NCI-H510A (cell line): ENCODE results near the gene NRN1L.
A peak's percentile ranks its signal among the peaks of the same experiment; 100 is the strongest.

ENCODE experiments used
- DNase-seq: peaks from one replicate; lab custom pipeline; 2025; lab: John Stamatoyannopoulos, UW

NRN1L gene

DNA sequence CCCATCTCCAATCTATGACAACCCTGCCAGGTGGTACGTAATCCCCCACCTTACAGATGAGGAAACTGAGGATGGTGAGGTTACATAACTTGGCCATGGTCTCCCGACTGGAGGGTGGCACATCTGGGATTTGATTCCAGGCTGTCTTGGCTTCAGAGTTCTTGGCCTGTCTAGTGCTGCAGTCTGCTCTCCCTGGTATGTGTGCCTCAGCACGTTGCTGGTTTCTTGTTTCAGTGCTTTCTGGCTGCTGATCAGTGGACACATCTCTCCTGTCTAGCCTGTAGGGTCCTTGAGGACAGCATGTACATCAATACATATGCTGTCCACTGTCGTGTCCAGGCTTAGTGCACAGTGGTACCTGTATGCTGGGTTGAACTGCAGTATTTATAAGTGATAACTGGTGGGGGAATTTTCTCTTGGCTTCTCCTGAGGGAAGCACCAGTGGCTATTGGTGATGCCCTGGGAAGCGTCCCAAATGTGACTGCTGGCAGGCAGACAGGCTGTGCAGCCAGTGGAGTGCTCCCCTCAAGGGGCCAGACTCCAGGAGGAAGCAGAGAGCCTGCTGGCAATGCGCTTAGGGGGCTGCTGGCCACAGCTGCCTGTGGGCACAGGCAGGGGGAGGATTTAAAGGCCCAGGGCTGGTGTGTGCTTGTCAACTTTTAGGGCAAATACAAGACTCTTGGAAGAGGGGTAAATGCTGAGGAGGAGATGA lies 32.6 kb downstream of the NRN1L start:
- no peak for DNase-seq

DNA sequence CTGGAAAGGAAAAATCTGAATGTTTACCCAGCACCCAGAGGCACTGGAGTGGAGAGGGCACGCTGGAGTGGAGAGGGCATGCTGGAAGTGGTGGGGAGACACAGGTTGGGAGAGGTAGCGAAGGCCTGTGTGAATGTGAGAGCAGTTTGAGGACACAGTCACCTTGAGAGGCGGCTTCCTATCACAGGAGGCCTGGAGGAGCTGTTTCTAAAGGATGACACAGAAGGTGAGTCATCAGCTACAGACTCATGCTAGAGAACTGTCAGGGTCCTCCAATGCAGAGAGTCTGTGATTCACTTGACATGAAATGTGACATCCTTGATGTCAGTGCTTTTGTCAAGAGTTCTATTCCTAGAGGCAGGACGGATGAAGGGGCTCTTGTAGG lies 33.2 kb downstream of the NRN1L start:
- no peak for DNase-seq

DNA sequence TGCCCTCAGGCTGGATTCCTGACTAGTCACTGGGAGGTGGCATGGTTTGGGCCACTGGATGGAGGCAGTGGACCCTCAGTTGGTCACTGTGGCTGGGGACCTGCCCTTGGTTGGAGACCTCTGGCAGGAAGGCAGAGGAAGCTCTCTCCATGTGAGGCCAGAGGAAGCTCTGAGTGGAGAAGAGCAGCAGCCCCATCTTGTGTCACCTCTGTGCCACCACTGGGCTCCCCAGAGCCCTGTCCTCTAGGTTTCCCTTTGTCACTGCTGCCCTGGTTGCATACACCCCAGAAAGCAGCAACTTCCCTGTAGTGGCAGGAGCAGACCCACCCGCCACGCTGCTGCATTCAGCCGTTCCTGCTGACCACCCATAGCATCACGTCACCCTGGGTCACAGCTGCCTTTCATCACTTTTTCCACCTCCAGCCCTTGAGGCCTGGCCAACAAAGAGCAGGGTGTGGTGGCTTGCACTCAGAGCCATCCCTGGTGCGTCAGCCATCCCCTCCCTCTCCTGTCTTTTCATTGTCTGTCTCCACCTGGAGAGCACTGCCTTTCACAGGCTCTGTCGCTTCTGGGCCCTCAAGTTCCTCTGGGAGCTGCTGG lies 35.0 kb downstream of the NRN1L start:
- DNase-seq: no peak

DNA sequence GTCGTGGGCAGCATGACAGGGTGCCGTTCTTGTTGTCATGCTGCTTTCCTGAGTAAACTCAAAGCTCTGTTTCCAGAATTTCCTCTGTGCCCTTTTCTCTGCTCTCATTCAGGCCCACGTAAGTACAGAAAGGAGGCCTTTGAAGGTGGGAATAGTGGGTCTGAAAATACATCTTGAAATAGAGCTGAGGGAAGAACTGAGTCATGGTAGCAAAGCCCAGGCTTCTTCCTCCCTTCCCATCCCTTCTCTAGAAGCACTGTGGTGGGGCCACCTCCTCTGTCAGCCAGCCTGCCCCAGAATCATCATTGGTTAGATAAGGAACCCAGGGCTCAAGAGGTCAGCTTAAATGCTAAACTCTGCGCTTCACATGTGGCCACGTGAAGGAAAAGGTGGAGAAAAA lies 37.5 kb downstream of the NRN1L start:
- DNase-seq: no peak

DNA sequence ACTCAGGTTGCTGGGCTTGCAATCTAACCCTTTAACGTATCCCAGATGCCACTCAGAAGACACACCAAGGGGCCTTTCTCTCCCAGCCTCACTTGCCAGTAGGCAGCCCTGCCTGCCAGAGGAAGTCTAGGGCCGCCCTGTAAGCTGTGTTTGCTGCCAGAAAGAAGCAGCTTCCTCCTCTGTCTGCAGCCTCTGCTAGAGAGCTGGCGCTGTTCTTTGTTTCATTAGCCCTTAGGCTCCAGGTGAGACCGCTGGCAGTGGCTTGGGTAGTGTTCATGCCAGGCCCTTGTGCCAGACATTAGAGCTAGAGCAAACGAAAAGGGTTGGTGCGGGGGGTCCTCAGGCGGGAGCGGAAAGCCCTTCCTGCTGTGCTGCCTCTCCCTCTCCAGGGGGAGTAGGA lies 38.1 kb downstream of the NRN1L start:
- DNase-seq: no peak

DNA sequence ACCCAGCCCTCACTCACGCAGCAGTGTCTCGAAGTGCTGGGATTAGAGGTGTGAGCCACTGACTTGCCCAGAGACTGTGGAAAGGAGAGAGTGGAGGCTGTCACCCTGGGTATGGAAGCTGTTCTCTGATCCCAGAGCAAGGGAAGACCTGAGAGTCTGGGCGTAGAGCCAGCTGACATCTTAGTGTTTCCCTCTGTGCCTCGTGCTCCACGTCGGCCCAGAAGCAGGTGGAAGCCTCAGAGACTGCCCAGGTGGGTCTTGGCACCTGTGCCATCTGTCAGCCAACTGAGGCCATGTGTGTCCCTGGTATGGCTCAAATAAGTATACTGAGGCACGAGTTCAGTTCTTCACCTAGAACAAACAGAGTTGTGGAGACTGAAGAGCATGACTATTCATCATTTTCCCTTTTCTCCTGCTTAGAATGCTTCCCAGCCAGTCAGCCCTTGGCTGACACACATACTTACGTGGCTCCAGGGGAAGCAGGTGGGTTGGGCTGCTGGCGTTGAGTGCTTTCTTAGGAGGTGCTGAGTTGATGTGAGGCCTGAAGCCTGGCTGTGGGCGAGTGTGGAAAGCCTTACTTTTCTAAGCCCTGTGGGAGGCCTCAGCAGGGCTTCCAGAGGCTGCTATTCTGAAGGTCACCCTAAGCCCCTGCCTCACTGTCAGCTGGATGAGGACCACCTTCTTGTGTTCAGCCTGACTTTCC lies 38.9 kb downstream of the NRN1L start:
- no peak for DNase-seq

DNA sequence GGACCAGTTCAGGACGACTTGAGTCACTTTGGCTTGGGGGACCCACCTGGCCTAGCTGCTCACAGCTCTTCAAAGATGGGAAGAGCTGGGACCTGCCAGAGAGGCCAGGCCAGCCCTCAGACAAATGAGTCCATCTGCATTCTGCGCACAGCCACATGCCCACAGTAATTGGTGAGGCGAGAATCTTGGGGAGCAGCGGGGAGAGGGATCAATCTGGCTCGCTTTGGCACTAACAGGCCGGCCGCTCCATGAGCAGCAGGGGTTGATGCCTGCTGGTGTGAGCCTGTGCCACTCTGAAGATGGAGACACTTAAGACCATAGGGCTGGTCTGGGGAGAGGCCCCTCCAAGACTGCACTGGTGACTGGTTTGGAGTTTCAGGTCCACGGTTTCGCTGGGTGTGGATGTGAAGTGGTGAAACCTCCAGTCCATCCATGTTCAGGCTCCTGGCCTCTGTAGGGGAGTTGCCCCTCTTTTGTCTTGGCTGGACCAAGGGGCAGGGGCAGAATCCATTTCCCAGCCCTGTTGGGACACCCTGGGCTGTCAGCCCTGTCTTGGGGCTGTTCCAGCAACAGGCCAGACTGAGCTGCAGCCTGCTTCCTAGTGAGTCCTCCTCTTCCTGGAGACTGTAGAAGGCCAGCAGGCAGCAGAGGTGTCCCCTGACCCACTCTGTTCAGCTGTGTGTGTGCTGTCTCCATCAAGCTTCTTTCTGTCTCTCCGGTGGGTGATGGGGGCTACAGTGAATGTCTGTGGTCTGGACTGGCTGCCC lies 39.6 kb downstream of the NRN1L start:
- no peak for DNase-seq

DNA sequence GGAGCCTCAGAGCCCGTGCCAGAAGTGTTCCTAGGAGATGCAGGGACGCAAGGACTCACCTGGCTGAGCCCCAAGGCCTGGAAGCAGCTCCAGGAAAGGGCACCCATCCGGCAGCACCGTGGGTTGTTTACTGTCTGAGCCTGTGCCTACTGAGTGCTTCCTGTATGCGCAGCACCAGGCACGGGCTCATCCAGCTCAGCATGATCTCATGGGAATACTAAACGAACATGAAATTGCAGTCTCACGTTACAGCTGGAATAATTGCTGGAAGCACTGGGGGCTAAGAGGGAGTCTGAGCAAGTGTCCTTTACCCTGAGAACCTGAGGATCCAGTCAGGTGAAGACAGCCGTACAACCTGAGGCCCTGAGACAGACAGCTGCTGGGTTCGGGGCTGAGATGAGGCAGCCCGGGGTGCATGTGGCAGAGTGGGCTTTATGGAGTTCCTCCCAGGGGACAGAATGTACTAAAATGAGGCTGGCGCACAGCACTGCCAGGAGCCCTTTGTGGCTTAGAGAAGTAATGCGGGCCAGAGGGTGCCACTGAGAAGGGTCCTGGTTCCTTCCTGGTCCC lies 41.6 kb downstream of the NRN1L start:
- DNase-seq: peak; percentile 75

DNA sequence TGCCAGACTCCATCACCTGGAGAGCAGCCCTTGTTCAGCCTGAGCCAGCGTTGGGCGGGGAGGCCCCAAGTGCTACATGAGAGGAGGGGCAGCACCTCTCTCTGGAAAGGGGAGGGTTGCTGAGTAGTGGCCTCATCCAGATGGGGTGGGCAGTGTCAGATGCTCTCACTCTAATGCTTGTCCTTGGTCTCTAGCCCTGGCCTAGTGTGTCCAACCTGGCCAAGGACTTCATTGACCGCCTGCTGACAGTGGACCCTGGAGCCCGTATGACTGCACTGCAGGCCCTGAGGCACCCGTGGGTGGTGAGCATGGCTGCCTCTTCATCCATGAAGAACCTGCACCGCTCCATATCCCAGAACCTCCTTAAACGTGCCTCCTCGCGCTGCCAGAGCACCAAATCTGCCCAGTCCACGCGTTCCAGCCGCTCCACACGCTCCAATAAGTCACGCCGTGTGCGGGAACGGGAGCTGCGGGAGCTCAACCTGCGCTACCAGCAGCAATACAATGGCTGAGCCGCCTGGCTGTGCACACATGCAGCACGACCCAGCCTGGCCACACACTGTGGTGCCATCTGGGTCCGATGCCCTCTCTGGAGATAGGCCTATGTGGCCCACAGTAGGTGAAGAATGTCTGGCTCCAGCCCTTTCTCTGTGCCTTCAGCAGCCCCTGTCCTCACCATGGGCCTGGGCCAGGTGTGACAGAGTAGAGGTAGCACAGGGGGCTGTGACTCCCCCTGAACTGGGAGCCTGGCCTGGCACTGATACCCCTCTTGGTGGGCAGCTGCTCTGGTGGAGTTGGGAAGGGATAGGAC lies 42.7 kb downstream of the NRN1L start:
- DNase-seq: no peak

DNA sequence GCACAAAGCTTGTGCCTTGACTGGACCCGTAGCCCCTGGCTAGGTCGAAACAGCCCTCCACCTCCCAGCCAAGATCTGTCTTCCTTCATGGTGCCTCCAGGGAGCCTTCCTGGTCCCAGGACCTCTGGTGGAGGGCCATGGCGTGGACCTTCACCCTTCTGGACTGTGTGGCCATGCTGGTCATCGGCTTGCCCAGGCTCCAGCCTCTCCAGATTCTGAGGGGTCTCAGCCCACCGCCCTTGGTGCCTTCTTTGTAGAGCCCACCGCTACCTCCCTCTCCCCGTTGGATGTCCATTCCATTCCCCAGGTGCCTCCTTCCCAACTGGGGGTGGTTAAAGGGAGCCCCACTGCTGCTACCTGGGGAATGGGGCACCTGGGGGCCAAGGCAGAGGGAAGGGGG lies 43.5 kb downstream of the NRN1L start:
- DNase-seq: no peak

DNA sequence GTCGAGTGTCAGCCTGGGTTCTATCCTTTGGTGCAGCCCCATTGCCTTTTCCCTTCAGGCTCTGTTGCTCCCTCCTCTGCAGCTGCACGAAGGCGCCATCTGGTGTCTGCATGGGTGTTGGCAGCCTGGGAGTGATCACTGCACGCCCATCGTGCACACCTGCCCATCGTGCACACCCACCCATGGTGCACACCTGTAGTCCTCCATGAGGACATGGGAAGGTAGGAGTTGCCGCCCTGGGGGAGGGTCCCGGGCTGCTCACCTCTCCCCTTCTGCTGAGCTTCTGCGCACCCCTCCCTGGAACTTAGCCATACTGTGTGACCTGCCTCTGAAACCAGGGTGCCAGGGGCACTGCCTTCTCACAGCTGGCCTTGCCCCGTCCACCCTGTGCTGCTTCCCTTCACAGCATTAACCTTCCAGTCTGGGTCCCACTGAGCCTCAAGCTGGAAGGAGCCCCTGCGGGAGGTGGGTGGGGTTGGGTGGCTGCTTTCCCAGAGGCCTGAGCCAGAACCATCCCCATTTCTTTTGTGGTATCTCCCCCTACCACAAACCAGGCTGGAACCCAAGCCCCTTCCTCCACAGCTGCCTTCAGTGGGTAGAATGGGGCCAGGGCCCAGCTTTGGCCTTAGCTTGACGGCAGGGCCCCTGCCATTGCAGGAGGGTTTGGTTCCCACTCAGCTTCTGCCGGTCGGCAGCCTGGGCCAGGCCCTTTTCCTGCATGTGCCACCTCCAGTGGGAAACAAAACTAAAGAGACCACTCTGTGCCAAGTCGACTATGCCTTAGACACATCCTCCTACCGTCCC lies 44.1 kb downstream of the NRN1L start:
- DNase-seq: peak; percentile 50

DNA sequence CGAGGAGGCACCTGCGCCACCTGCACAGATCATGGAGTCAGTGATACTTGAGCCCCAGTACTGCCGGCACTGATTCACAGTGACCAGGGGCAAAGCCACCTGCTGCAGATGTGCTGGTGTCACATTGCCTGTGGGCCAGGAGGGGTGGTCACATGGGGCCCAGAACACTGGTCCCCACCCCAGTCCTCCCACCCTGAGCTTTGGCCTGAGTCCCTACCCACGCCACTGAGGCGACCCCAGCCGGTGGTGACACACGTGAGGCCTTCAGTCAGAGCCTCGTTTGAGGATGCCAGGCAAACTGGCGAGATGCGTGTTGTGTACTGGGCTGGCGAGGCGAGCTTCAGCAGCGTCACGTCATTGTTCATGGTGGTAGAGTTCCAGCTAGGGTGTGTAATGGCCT lies 45.5 kb downstream of the NRN1L start:
- DNase-seq: no peak

DNA sequence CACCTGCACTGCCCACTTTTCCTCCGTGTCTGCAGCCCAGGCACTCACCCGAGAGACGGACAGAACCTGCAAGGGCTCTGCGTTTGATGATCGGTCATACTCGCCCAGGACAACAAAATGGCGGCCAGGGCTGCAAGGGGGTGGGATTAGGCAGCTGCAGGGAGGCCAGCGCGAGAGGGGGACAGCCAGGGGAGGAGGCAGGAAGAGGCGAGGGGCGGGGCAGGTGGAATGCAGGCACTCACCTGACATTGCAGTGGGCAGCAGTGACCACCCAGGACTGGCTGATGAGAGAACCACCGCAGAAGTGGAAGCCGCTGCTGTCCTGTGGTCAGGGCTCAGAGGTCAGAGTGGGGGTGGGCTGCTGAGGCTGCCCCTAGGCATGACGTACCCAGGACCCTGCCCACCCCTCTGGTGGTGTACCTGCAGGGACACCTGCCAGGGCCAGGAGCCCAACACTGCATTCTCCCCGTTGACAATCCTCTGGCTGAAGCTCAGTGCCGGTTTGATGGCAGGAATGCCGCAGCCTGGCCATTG lies 46.1 kb downstream of the NRN1L start:
- no peak for DNase-seq

DNA sequence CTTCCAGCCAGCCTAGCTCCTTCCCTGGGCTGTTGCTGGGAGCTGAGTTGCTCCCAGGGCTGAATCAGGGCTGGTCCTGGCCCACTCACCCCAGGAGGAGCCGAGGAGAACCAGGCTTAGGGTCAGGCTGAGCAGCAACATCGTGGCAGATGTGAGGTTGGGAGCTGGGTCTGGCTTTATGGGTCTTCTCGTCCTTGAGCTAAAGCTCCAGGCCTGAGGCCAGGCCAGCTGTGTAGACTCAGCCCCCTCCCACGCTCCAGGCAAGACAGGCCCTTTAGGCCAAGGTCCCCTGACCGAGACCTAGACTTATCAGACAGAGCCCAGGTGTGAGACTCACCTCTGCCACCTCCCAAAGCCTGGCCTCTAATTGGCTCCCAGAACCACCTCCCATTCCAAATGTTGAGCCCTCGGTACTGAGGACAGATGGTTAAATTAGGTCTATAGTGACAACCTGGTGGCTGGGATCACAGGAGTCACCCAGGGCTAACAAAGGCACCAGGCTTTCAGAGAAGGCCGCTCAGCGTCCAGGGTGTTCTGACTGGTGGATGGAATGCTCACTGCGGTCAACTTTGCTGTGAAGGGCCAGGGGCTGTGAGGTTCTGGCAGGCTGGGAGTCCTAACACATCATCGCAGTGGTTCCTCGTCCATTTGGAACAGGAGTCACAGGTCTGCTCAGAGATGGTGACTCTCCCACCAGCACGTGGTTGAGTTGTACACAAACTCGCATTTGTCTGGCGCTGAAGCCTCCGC lies 47.2 kb downstream of the NRN1L start, which contains the start of gene CTRL:
TSS of gene CTRL (minus strand) at position 151 of the 750 bp plus-strand sequence. CDS start at position 141, 10 bp downstream.
- no peak for DNase-seq

DNA sequence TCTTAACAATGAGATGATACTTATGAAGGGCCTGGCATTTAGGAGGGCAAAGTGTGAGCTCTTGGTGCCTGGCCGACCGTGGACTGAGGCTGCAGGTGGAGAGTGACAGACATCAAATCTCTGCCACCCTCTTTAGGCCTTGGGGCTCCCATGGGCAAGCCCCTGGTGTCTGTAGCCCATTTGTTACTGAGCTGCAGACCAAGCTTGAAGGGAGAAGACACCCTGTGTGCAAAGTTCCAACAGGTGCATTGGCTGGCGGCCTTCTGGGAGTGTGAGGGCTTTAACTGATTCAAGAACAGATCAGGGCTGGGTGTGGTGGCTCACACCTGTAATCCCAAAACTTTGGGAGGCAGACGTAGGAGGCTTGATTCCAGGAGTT lies 47.8 kb downstream of the NRN1L start:
- DNase-seq: no peak

DNA sequence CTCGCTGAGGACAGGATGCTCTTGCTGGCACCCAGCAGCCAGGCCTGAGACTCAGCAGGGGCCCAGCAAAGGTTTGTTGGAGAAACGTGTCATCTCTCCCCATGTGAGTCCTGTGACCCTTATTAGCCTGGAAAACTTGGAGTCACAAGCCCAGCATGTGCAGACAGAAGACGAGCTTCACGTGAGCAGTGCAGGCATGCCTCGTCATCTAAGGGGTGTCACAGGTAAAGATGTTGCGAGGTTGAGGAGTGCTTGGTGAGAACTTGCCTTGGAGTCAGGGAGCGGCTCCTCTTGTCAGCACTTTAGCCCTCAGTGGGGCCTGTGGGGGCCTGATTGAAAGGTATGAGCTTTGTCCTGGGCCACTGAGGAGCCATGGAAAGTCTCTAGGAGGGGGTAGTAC lies 49.1 kb downstream of the NRN1L start:
- no peak for DNase-seq

DNA sequence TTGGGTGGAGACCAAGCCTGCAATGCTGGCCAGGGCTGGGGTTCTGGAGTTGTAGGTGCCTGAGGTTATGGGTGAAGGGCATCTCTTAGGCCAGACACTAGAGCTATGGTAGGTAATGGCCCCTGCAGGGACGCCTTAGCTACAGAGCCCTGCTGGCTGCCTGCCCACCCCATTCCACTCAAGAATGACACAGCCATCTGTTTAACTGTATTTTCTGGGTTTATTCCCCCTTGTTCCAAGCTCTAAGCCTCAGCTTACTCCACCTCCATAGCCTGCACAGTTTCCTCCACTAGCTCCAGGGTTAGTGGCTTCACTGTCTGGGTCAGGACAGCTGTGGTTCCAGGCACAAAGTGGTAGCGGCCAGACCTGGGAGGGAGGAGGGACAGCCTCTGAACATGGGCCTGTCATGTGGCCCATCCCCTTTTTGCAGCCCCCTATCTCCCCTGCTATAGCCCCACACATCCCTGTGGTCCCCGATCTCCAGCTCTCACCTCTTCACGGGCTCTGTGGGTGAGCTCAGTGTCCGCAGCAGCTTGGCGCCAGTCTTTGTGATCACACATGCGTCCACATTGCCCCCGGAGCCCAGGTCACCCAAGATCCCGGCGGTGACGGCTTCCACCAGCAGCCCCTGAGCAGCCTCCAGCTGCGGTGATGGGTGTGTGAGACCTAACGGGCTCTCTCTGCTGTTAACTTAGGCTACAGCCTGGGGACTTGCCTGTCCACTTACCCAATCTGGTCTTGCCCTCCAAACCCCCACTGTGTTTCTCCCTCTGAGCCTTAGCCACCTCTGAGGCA lies 49.8 kb downstream of the NRN1L start:
- no peak for DNase-seq

DNA sequence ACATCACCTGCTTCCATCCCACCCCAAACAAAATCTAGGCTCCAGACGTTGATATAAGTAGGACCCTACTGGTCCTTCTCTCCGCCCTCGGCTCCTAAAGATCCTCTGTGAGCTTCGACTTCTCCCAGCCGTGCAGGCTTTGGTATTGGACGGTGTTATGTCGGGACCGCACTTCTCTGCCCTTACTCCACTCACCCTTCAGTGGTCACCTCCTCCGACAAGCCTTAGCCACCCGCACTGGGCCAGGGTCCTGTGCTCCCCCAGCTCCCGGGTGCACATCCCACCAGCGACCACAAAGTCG lies 50.4 kb downstream of the NRN1L start:
- DNase-seq: no peak
